Prostate gland (tissue), 2 donors: ENCODE data around the gene SLC25A24.

ENCODE experiments used
- POLR2A ChIP-seq: fragments of 450-650 bp; IDR thresholded peaks from one replicate; pipeline ENCODE4 v1.6.1; 2016; ENCODE audit warnings: antibody characterized with exemption, mild to moderate bottlenecking
- TF ChIP-seq, protein P1 (sequence below), 4 experiments: fragments of 200-600 bp in 2 of 4; fragments of 450-650 bp in 2 of 4; sonication (generic) in 2 of 4; IDR thresholded peaks; 1 replicate in 3 of 4; 2 replicates in 1 of 4; pipeline ENCODE4 v1.5.1; 2016 to 2019; ENCODE audit warnings: antibody characterized with exemption in 4 of 4, mild to moderate bottlenecking in 2 of 4, moderate library complexity in 2 of 4

DNA sequence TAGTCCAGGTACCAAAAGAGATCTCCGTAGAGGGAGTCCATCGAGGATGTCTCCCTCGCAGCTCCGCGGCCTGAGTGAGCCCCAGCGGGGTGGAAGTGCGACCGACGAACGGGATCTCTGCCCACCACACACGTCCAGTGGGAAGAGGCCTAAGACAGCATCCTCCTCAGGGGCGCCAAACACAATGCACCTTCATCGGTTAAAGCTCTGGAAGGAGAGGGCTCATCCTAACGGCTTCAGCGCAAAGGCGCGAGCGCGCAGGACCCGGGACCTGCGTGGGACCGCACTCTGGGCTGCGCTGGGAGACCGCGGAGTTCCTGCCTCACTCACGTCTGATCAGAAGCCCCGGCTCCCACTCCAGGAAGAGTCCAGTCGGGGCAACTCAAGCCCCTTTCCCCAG is 7.6 kb downstream of the SLC25A24 start:
- TF ChIP-seq, protein P1, sequence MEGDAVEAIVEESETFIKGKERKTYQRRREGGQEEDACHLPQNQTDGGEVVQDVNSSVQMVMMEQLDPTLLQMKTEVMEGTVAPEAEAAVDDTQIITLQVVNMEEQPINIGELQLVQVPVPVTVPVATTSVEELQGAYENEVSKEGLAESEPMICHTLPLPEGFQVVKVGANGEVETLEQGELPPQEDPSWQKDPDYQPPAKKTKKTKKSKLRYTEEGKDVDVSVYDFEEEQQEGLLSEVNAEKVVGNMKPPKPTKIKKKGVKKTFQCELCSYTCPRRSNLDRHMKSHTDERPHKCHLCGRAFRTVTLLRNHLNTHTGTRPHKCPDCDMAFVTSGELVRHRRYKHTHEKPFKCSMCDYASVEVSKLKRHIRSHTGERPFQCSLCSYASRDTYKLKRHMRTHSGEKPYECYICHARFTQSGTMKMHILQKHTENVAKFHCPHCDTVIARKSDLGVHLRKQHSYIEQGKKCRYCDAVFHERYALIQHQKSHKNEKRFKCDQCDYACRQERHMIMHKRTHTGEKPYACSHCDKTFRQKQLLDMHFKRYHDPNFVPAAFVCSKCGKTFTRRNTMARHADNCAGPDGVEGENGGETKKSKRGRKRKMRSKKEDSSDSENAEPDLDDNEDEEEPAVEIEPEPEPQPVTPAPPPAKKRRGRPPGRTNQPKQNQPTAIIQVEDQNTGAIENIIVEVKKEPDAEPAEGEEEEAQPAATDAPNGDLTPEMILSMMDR (IDR thresholded peaks at IDR 0.05), result no peak
- TF ChIP-seq POLR2A, result no peak
